Measurements from ENCODE around the gene NFKBIZ.

The NFKBIZ gene

GRCh38 chr3:101852983-101853840, 3.9 kb downstream of the NFKBIZ start:
- H3K9me3 ChIP-seq (ENCODE audit: insufficient read depth, low read length), result no peaks in the 10 kb centered on the region
- no peak overlapping the region for H3K9ac ChIP-seq (ENCODE audit: low read length)
- no peak overlapping the region for H3K4me3 ChIP-seq (ENCODE audit: low read length)
- no peak overlapping the region for H2AFZ ChIP-seq (ENCODE audit: low read depth, low read length)
- TF ChIP-seq, protein P1, sequence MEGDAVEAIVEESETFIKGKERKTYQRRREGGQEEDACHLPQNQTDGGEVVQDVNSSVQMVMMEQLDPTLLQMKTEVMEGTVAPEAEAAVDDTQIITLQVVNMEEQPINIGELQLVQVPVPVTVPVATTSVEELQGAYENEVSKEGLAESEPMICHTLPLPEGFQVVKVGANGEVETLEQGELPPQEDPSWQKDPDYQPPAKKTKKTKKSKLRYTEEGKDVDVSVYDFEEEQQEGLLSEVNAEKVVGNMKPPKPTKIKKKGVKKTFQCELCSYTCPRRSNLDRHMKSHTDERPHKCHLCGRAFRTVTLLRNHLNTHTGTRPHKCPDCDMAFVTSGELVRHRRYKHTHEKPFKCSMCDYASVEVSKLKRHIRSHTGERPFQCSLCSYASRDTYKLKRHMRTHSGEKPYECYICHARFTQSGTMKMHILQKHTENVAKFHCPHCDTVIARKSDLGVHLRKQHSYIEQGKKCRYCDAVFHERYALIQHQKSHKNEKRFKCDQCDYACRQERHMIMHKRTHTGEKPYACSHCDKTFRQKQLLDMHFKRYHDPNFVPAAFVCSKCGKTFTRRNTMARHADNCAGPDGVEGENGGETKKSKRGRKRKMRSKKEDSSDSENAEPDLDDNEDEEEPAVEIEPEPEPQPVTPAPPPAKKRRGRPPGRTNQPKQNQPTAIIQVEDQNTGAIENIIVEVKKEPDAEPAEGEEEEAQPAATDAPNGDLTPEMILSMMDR (IDR thresholded peaks at IDR 0.05; ENCODE audit: low read depth, low read length), result no peak
- peaks cover 61% of the 10 kb centered on the region for H3K4me1 ChIP-seq (ENCODE audit: low read length)
- H3K36me3 ChIP-seq (replicated peaks; ENCODE audit: low read depth, low read length), result peaks cover 85% of the 10 kb centered on the region
- H3K27me3 ChIP-seq (ENCODE audit: low read depth, low read length), result no peaks in the 10 kb centered on the region
- H3K4me2 ChIP-seq (ENCODE audit: low read length), result peak overlapping the region; percentile 79; the same call in 1 of the 2 replicates
- peaks cover 84% of the 10 kb centered on the region for H4K20me1 ChIP-seq (ENCODE audit: insufficient read depth, low read length)
- peaks cover 88% of the 10 kb centered on the region for H3K79me2 ChIP-seq (ENCODE audit: low read length)
- H3K27ac ChIP-seq (ENCODE audit: low read length), result peak overlapping the region; percentile 19

DNA sequence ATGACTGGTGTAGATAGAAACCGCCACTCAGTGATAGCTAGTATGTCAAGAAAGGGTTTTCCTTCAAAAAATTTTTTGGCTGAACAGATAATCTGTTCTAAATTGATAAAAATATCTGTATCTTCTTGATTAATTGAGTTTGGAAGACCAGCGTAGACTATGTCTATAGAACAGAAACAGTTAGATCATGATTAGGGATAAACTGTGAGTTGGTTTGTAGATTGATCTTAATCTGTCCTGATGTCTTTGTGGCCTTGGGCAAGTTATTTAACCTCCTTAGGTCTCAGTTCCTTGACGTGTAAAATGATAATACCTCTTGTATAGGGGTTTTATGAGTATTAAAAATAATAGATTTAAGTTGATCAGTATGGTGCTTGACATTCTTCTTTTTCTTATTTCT, 4.7 kb downstream of the NFKBIZ start:
- no peak overlapping the region for H3K27ac ChIP-seq (ENCODE audit: low read length)
- peaks cover 88% of the 10 kb centered on the region for H3K79me2 ChIP-seq (ENCODE audit: low read length)
- peaks cover 93% of the 10 kb centered on the region for H3K36me3 ChIP-seq (replicated peaks; ENCODE audit: low read depth, low read length)

DNA sequence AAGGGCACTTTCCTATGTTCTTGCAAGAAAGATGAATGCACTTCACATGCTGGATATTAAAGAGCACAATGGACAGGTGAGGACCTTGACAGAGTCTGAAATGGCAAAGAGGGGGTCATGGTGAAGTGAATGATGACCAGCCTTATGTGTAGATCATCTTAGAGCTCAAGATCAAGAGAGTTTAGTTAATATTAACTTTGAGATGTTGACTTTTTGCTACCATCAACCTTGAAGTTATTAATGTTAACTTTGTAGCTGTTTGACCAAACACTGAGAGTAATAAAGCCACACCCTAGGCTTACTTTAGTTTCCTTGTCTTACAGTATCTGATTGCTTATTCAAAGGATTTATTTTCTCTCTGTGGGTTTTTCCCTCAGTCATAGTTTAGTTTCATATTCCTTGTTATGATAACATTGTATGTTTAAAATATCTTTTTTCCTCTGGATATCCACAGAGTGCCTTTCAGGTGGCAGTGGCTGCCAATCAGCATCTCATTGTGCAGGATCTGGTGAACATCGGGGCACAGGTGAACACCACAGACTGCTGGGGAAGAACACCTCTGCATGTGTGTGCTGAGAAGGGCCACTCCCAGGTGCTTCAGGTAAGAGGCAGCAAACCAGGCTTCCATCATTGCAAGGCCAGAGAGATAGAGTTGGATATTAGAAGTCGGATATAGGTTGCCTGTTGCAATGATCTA, 5.4 kb downstream of the NFKBIZ start:
- H3K4me2 ChIP-seq (ENCODE audit: low read length), result peak overlapping the region; percentile 12; the same call in 1 of the 2 replicates
- no peaks in the 10 kb centered on the region for H3K27me3 ChIP-seq (ENCODE audit: low read depth, low read length)
- no peaks in the 10 kb centered on the region for H3K9me3 ChIP-seq (ENCODE audit: insufficient read depth, low read length)
- H2AFZ ChIP-seq (ENCODE audit: low read depth, low read length), result no peak overlapping the region
- peaks cover 85% of the 10 kb centered on the region for H3K79me2 ChIP-seq (ENCODE audit: low read length)
- TF ChIP-seq EZH2phosphoT487 (IDR thresholded peaks at IDR 0.05; ENCODE audit: low read depth), result no peak
- H3K36me3 ChIP-seq (replicated peaks; ENCODE audit: low read depth, low read length), result peaks cover 98% of the 10 kb centered on the region
- no peak overlapping the region for H3K4me3 ChIP-seq (ENCODE audit: low read length)
- H3K9ac ChIP-seq (ENCODE audit: low read length), result no peak overlapping the region
- peak overlapping the region; percentile 32 for H3K27ac ChIP-seq (ENCODE audit: low read length)
- H4K20me1 ChIP-seq (ENCODE audit: insufficient read depth, low read length), result peaks cover 93% of the 10 kb centered on the region
- peaks cover 70% of the 10 kb centered on the region for H3K4me1 ChIP-seq (ENCODE audit: low read length)

More for the DNA sequence above, 4.7 kb downstream of the NFKBIZ start:
- Histone ChIP-seq H3K9ac (ENCODE audit: low read length) (no peak overlapping the region), H3K4me1 (ENCODE audit: low read length) (peaks cover 62% of the 10 kb centered on the region), H3K9me3 (ENCODE audit: insufficient read depth, low read length) (no peaks in the 10 kb centered on the region), H4K20me1 (ENCODE audit: insufficient read depth, low read length) (peaks cover 85% of the 10 kb centered on the region), H3K27me3 (ENCODE audit: low read depth, low read length) (no peaks in the 10 kb centered on the region), H3K4me2 (ENCODE audit: low read length) (no peak overlapping the region), H3K4me3 (ENCODE audit: low read length) (no peak overlapping the region), H2AFZ (ENCODE audit: low read depth, low read length) (no peak overlapping the region)
- TF ChIP-seq EZH2phosphoT487 (IDR thresholded peaks at IDR 0.05; ENCODE audit: low read depth), result no peak
- TF ChIP-seq, protein P1 (IDR thresholded peaks at IDR 0.05; ENCODE audit: low read depth, low read length), result no peak

DNA sequence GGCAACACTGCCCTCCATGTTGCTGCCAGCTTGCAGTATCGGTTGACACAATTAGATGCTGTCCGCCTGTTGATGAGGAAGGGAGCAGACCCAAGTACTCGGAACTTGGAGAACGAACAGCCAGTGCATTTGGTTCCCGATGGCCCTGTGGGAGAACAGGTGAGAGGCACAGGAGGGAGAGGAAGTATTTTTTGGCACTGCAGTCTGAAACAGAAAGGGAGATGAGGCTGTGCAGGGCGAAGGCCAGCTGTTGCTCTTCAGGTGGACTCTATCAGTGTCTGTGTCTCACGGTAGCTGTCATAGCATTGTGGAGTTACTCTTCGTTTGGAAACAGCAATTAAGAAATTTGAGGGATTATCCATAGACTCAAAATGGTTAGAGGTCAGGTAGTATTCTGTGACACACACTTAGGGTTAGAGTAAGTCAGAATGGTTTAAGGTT, 8.0 kb downstream of the NFKBIZ start:
- H4K20me1 ChIP-seq (ENCODE audit: insufficient read depth, low read length), result peaks cover 87% of the 10 kb centered on the region
- no peaks in the 10 kb centered on the region for H3K27me3 ChIP-seq (ENCODE audit: low read depth, low read length)
- H2AFZ ChIP-seq (ENCODE audit: low read depth, low read length), result no peak overlapping the region
- no peaks in the 10 kb centered on the region for H3K9me3 ChIP-seq (ENCODE audit: insufficient read depth, low read length)
- TF ChIP-seq, protein P1 (IDR thresholded peaks at IDR 0.05; ENCODE audit: low read depth, low read length), result no peak
- TF ChIP-seq EZH2phosphoT487 (IDR thresholded peaks at IDR 0.05; ENCODE audit: low read depth), result no peak
- H3K4me1 ChIP-seq (ENCODE audit: low read length), result peaks cover 86% of the 10 kb centered on the region
- no peak overlapping the region for H3K27ac ChIP-seq (ENCODE audit: low read length)
- peak overlapping the region; percentile 1; the same call in 1 of the 2 replicates for H3K4me2 ChIP-seq (ENCODE audit: low read length)
- H3K79me2 ChIP-seq (ENCODE audit: low read length), result peaks cover 60% of the 10 kb centered on the region
- H3K9ac ChIP-seq (ENCODE audit: low read length), result no peak overlapping the region
- no peak overlapping the region for H3K4me3 ChIP-seq (ENCODE audit: low read length)
- peaks cover 96% of the 10 kb centered on the region for H3K36me3 ChIP-seq (replicated peaks; ENCODE audit: low read depth, low read length)
